ENCODE measurements around the gene FHIT. TPM values are rescaled to one million over a fixed set of nuclear protein-coding genes. Genes with fewer than 3 reads are reported as not detected.
A peak's percentile ranks its signal among the peaks of the same experiment; 100 is the strongest.

The FHIT gene
- total and polyA plus RNA-seq, 8 donors = 1.8 to 10.6 (median 7.1) TPM

GRCh38 chr3:60810881-60811280 lies 440.4 kb downstream of the FHIT start:
- TF ChIP-seq EP300 (IDR thresholded peaks at IDR 0.05) = no peak
- TF ChIP-seq POLR2A (IDR thresholded peaks at IDR 0.05) = no peak
- no peaks in the 10 kb centered on the region for H3K36me3 ChIP-seq
- DNase-seq = no peak
- no peaks in the 10 kb centered on the region for H3K9me3 ChIP-seq
- intact Hi-C loops (cut with DNase I; ENCODE audit: low total_unique reads) = no loop called here
- no peaks in the 10 kb centered on the region for H3K27me3 ChIP-seq
- H3K27ac ChIP-seq = no peak overlapping the region
- H3K4me3 ChIP-seq = no peak overlapping the region
- H3K4me1 ChIP-seq = no peaks in the 10 kb centered on the region
- 67 to 82% (median 81%) methylated on average over 4 of the region's 4 CpGs for WGBS, 5 donors

- TF ChIP-seq POLR2AphosphoS5 (IDR thresholded peaks at IDR 0.05) = no peak
- TF ChIP-seq CTCF (IDR thresholded peaks at IDR 0.05) = no peak
- no peak for TF ChIP-seq EP300 (IDR thresholded peaks at IDR 0.05)
- no peak for TF ChIP-seq POLR2A (IDR thresholded peaks at IDR 0.05)
- no peaks in the 10 kb centered on the region for H3K27me3 ChIP-seq
- no peak overlapping the region for H3K27ac ChIP-seq
- H3K36me3 ChIP-seq = no peaks in the 10 kb centered on the region
- no peaks in the 10 kb centered on the region for H3K9me3 ChIP-seq
- no peaks in the 10 kb centered on the region for H3K4me1 ChIP-seq
- intact Hi-C loops (cut with DNase I; ENCODE audit: low total_unique reads) = no loop called here
- DNase-seq = peak in 1 of 2 donors; percentile 27
- H3K4me3 ChIP-seq = no peak overlapping the region
- WGBS, 5 donors = 62 to 77% (median 66%) methylated on average over 4 of the region's 4 CpGs
Measured at GRCh38 chr3:60809857-60810610, 441.2 kb downstream of the FHIT start.

GRCh38 chr3:60803216-60804173 lies 447.8 kb downstream of the FHIT start:
- Histone ChIP-seq H3K9me3 (no peaks in the 10 kb centered on the region), H3K4me1 (no peaks in the 10 kb centered on the region), H3K36me3 (no peaks in the 10 kb centered on the region), H3K27ac (no peak overlapping the region), H3K4me3 (no peak overlapping the region), H3K27me3 (no peaks in the 10 kb centered on the region)
- 92 to 95% (median 94%) methylated on average over 19 of the region's 19 CpGs for WGBS, 5 donors
- TF ChIP-seq POLR2A (IDR thresholded peaks at IDR 0.05) (no peak), EP300 (IDR thresholded peaks at IDR 0.05) (no peak), CTCF (IDR thresholded peaks at IDR 0.05) (no peak)
- intact Hi-C loops (cut with DNase I; ENCODE audit: low total_unique reads) = no loop called here
- DNase-seq = no peak

- no peak for TF ChIP-seq POLR2AphosphoS5 (IDR thresholded peaks at IDR 0.05)
- no peak for TF ChIP-seq EP300 (IDR thresholded peaks at IDR 0.05)
- TF ChIP-seq CTCF (IDR thresholded peaks at IDR 0.05) = no peak
- no peak for TF ChIP-seq POLR2A (IDR thresholded peaks at IDR 0.05)
- WGBS, 5 donors = 84 to 94% (median 92%) methylated on average over 2 of the region's 2 CpGs
Measured at GRCh38 chr3:60801307-60801706, 449.9 kb downstream of the FHIT start.

More at GRCh38 chr3:60801307-60801706, 449.9 kb downstream of the FHIT start:
- DNase-seq = no peak
- Histone ChIP-seq H3K9me3 (no peaks in the 10 kb centered on the region), H3K27me3 (no peaks in the 10 kb centered on the region), H3K4me3 (no peak overlapping the region), H3K4me1 (no peaks in the 10 kb centered on the region), H3K27ac (no peak overlapping the region), H3K36me3 (no peaks in the 10 kb centered on the region)
- intact Hi-C loops (cut with DNase I; ENCODE audit: low total_unique reads) = no loop called here
